ENCODE data around the gene AHNAK. TPM values are rescaled to one million over a fixed set of nuclear protein-coding genes. Genes with fewer than 3 reads are reported as not detected.
A peak's percentile ranks its signal among the peaks of the same experiment; 100 is the strongest.

The AHNAK gene
- polyA plus RNA-seq, 2 of the 4 experiments (the other 2 are of a cell fraction): 43.3 to 82.0 TPM

DNA sequence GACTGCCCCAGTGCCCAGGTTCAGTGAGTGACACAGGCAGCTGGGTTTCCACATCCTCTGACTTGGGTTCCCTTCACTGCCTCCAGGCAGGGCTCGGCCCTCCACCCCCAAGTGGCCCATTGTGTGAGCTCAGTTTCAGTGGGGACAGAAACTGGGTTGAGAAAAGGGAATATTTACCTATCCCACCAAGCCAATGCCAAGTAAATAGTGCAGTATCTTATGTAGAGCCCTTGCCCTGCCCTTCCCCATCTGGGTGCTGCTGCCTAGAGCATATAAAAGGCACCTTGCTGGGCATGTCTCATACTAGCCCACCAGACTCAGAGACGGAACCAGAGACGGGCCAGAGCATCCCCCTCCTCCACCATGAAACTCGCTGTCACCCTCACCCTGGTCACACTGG, 127.9 kb downstream of the AHNAK start, which contains the start of gene SCGB1A1:
TSS of gene SCGB1A1 (plus strand) at position 301 of the 400 bp plus-strand sequence. CDS start at position 364, 63 bp downstream.
- CTCF ChIA-PET: interaction anchor here (1.4 to 13.0 kb wide), 6 partner anchors 9 to 137 kb away, joined by 3 to 322 read pairs (median 10); no protein-coding TSS in a partner anchor
- TF ChIP-seq CHD4 (IDR thresholded peaks at IDR 0.05; ENCODE audit: borderline replicate concordance): no peak
- no peak for TF ChIP-seq BHLHE40 (IDR thresholded peaks at IDR 0.05; ENCODE audit: low read depth, low read length)
- TF ChIP-seq TFCP2L1 (CRISPR knock-in tag; IDR thresholded peaks at IDR 0.05): no peak
- no peak for TF ChIP-seq POLR2AphosphoS2 (conservative IDR thresholded peaks at IDR 0.05; ENCODE audit: low read length)
- POLR2A ChIA-PET: interaction anchor here (0.6 kb wide), 1 partner anchor 40 kb away, joined by 3 read pairs; no protein-coding TSS in a partner anchor
- no peak within 1 kb of the TSS for H3K4me3 ChIP-seq
- no peak for DNase-seq (ENCODE audit: low read depth in 1 of 2, low spot score in 1 of 2)
- H3K4me2 ChIP-seq: no peak within 1 kb of the TSS
- ATAC-seq: no peak
- no peak for FAIRE-seq
- H3K27ac ChIP-seq: peak within 1 kb of the TSS in 1 of 2 experiments; percentile 17; a peak in 1 of 6 replicates
- H3K4me1 ChIP-seq: peaks cover 4% of the 10 kb centered on the region; the same call in 1 of the 3 replicates
- 78% methylated on average over 4 of the region's 4 CpGs for WGBS (ENCODE audit: missing lambda C conversion rate)
- no peaks in the 10 kb centered on the region for H3K9me3 ChIP-seq

DNA sequence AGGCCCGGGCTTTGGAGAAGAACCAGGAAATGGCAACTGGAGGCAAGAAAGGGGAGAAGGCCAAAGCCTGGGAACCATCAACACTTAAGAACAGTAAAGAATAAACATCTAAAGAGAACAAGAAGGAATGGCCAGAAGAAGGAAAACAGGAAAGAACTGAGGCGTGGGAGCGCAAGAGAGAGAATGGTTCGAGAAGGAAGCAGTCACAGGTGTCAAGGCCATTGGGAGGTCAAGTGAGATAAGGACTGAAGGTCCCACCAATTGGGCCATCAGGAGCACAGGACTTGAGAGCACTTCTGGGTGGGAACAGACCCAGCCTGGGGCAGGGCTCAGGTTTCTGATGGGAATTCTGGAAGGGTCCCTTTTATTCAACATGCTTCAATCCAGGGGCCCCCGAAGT, 128.5 kb downstream of the AHNAK start:
- Histone ChIP-seq H3K9me3 (no peaks in the 10 kb centered on the region), H3K4me3 (no peak overlapping the region), H3K4me1 (peaks cover 4% of the 10 kb centered on the region; the same call in 1 of the 3 replicates), H3K27ac (no peak overlapping the region), H3K4me2 (no peak overlapping the region)
- WGBS (ENCODE audit: missing lambda C conversion rate): 94% methylated on average over 5 of the region's 5 CpGs
- ATAC-seq (no peak), DNase-seq (ENCODE audit: low read depth in 1 of 2, low spot score in 1 of 2) (no peak), FAIRE-seq (no peak)
- POLR2A ChIA-PET: no interaction called here
- TF ChIP-seq NR3C1 (IDR thresholded peaks at IDR 0.05) (no peak), EHF (CRISPR knock-in tag; IDR thresholded peaks at IDR 0.05) (no peak), KDM5A (IDR thresholded peaks at IDR 0.05) (no peak), JUN (IDR thresholded peaks at IDR 0.05) (no peak), MAFK (IDR thresholded peaks at IDR 0.05; ENCODE audit: partially characterized antibody) (no peak), BHLHE40 (IDR thresholded peaks at IDR 0.05; ENCODE audit: low read depth, low read length) (no peak), HOXA7 (CRISPR knock-in tag; IDR thresholded peaks at IDR 0.05) (no peak), ZSCAN20 (CRISPR knock-in tag; IDR thresholded peaks at IDR 0.05) (no peak), ZNF302 (CRISPR knock-in tag; IDR thresholded peaks at IDR 0.05) (no peak), ESRRA (IDR thresholded peaks at IDR 0.05; ENCODE audit: borderline replicate concordance, low read length) (no peak), FOXS1 (CRISPR knock-in tag; IDR thresholded peaks at IDR 0.05) (no peak), TFCP2L1 (CRISPR knock-in tag; IDR thresholded peaks at IDR 0.05) (no peak), TP53 (CRISPR knock-in tag; IDR thresholded peaks at IDR 0.05) (no peak), FOSB (CRISPR knock-in tag; IDR thresholded peaks at IDR 0.05) (no peak), POLR2A (IDR thresholded peaks at IDR 0.05; ENCODE audit: low read length) (no peak), CBX8 (IDR thresholded peaks at IDR 0.05) (no peak), SREBF2 (IDR thresholded peaks at IDR 0.05) (no peak)
- TF ChIP-seq, protein P1, sequence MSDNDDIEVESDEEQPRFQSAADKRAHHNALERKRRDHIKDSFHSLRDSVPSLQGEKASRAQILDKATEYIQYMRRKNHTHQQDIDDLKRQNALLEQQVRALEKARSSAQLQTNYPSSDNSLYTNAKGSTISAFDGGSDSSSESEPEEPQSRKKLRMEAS (IDR thresholded peaks at IDR 0.05): no peak
- CTCF ChIA-PET: interaction anchor here (0.9 to 13.0 kb wide), 7 partner anchors 9 to 138 kb away, joined by 3 to 322 read pairs (median 6); no protein-coding TSS in a partner anchor

DNA sequence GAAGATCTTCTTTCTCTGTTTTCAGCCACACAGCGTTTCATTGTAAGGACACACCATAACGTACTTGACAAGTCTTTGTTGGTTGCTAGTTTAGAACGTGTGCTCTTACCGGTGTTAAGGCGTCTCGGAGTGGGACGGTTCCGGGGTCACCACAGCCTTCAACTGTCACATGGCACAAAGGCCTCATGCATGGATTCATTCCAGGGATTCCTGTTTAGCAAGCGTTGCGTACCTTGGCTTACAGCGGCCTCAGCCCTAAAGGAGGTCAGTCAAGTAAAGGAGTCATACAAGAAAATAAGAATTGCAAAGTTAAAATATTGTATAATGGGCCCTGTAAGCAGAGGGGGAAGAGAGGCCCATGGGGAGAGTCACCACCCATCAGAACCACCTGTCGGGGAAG, 130.0 kb downstream of the AHNAK start:
- FAIRE-seq: no peak
- H3K4me1 ChIP-seq: peaks cover 4% of the 10 kb centered on the region; the same call in 2 of the 3 replicates
- no peak for DNase-seq (ENCODE audit: low read depth in 1 of 2, low spot score in 1 of 2)
- H3K4me3 ChIP-seq: no peak overlapping the region
- no peak for ATAC-seq
- POLR2A ChIA-PET: no interaction called here
- no peak overlapping the region for H3K27ac ChIP-seq
- TF ChIP-seq, protein P2, sequence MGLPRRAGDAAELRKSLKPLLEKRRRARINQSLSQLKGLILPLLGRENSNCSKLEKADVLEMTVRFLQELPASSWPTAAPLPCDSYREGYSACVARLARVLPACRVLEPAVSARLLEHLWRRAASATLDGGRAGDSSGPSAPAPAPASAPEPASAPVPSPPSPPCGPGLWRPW (IDR thresholded peaks at IDR 0.05): no peak
- no peak for TF ChIP-seq KDM1A (IDR thresholded peaks at IDR 0.05; ENCODE audit: low read depth)
- TF ChIP-seq FOXS1 (CRISPR knock-in tag; IDR thresholded peaks at IDR 0.05): no peak
- TF ChIP-seq TP53 (CRISPR knock-in tag; IDR thresholded peaks at IDR 0.05): no peak
- TF ChIP-seq JUNB (IDR thresholded peaks at IDR 0.05): no peak
- TF ChIP-seq CBX8 (IDR thresholded peaks at IDR 0.05): no peak
- no peak for TF ChIP-seq ZFP36 (IDR thresholded peaks at IDR 0.05; ENCODE audit: borderline replicate concordance, partially characterized antibody)
- TF ChIP-seq GATA3 (IDR thresholded peaks at IDR 0.05; ENCODE audit: borderline replicate concordance): no peak
- WGBS (ENCODE audit: missing lambda C conversion rate): 89% methylated on average over 12 of the region's 12 CpGs
- no peaks in the 10 kb centered on the region for H3K9me3 ChIP-seq
- no peak overlapping the region for H3K4me2 ChIP-seq
- CTCF ChIA-PET: interaction anchor here (1.0 to 10.8 kb wide), 5 partner anchors 9 to 139 kb away, joined by 3 to 226 read pairs (median 15); no protein-coding TSS in a partner anchor

Data from A549 (cell line).